HEK293T (cell line): ENCODE data around the gene NAT8L.

ENCODE experiments used
- BHLHE40 ChIP-seq: fragments of 450-650 bp; IDR thresholded peaks from 2 replicates; pipeline ENCODE4 v1.6.1; 2016; ENCODE audit warnings: mild to moderate bottlenecking, moderate library complexity, borderline replicate concordance
- FOXM1 ChIP-seq: fragments of 450-650 bp; IDR thresholded peaks from 2 replicates; pipeline ENCODE4 v1.6.1; 2017; ENCODE audit warnings: mild to moderate bottlenecking, borderline replicate concordance
- LEF1 ChIP-seq: fragments of 450-650 bp; IDR thresholded peaks from 2 replicates; pipeline ENCODE4 v1.6.1; 2017; ENCODE audit warnings: mild to moderate bottlenecking, borderline replicate concordance
- SUZ12 ChIP-seq: fragments of 450-650 bp; IDR thresholded peaks from 2 replicates; pipeline ENCODE4 v1.6.1; 2016; ENCODE audit warnings: mild to moderate bottlenecking

DNA sequence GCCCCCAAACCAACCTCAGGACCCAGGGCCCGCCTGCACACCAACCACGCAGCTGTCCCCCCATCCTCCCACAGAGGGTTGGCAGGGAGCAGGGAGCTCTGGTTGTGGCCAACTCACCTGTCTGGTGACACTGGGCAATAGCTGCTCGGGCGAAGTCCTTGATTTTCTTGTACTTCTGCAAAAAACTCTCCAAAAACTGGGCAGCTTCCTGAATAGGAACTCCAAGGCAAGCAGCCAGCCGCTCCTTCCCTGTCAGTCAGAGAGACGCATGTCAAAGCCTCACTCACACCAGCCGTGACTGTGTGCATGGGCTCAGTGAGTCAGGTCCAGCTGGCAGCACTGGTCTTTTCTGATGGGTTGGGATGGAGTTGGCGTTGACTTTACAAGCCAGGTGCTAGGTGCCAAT lies 26.4 kb downstream of the NAT8L start:
- TF ChIP-seq LEF1 (no peak), FOXM1 (no peak), SUZ12 (no peak), BHLHE40 (no peak)
